HG02623 (cell line): Measurements from ENCODE around the gene SYCE3.

Source experiments
- ATAC-seq: cut with Tn5 transposase; IDR thresholded peaks from one replicate; pipeline ENCODE4 v1.9.1; 2021; ENCODE audit warnings: moderate library complexity; ENCODE audit not compliant: unreplicated experiment

SYCE3 gene

DNA sequence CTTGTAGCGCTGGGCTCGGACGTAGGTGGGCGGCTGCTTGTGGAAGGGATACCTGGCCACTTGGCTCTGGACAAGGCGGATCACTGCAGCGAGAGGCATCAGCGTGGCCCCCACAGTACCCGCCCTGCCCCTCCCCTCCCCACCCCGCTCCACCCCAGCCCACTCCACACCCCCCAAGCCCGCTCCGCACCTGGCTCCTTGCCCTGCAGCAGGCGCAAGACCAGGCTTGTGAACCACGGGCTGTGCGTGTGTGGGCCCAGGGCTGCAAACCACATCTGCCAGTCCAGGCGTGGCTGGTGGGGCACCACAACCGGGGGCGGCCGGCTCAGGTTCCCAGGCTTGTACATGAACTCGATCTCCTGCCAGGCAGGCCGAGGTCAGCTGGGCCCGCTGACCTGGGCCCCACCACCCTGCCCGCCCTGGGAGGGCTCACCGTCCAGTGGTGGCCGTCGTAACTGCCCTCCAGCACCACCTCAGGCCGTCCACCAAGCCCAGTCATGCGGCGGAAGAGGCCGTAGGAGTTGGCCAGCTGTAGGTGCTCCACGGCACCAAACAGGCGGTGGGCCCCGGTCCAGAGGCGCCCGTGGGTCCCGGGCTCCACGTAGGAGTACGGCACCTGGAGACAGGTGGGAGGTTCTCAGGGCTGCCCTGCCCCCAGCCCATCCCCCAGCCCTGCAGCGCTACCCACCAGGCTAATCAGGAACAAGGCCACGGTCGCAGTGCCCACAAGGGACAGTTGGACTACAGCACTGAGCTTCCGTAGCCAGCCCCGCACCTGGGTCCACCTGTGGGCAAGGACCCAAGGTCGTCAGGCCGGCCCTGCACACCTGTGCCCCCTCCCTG lies 58.1 kb downstream of the SYCE3 start:
- no peak for ATAC-seq

DNA sequence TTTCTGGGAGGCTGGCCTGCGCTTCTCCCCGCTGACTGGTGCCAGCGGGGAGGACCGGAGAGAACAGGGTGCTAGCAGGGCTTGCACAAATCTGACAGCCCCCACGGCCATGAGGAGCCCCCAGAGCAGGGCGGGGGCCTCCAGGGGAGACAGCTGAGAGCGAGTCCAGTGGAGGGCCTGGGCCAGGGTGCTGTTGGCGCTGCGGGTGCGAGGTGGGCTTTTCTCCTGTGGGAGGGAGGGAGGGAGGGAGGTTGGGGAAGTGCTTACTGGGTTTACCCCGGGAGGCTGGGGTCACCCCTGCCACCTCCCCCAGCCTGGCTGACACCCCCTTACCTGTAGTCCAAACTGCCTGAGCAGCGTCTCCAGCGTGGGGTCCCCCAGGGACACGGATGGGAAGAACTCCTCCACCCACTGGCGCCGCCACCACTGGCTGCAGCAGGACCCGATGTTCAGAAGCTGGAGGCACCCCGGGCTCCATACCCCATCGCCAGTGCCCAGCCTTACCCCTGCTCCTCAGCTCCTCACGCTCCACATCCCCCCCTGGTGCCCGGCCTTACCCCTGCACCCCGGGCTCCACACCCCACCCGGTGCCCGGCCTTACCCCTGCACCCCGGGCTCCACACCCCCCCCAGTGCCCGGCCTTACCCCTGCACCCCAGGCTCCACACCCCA lies 59.1 kb downstream of the SYCE3 start:
- no peak for ATAC-seq

DNA sequence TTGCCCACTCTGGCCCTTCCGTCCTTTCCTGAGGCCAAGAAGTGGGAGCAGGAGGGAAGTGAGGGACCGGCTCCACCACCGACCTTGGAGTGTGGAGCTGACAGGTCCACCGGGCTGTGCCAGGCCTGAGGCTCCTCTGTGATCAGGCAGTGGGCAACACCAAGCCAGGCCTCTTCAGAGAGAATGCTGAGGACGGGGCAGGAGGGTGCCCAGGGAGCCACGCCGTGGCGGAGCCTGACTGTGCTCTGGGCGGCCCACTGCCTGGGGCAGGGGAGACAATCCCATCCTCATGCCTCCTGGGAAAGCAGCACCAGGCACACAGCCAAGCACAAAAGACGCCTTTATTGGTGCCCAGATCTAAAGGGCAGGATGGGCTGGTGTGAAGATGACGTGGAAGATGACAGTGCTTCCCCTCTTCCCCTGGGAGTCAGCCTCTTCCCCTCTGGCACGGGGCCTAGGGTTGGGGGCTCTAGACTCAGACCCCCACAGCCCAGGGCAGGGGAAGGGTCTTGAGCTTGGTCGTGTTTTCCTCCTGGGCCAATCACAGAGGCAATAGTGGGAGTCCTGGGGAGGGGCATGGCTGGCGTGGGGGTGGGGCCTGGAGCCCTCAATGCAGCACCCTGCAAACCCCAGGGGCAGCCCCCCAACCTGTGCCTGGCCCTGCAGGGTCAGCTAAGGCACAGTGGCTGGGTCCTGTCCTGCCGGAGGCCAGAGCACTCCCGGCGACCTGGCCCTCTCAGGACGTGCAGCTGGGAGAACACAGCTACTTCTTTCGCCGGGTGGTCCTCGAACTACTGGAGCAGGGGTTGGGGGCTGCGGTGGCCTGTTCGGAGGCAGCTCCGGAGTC lies 59.9 kb downstream of the SYCE3 start:
- ATAC-seq: no peak

DNA sequence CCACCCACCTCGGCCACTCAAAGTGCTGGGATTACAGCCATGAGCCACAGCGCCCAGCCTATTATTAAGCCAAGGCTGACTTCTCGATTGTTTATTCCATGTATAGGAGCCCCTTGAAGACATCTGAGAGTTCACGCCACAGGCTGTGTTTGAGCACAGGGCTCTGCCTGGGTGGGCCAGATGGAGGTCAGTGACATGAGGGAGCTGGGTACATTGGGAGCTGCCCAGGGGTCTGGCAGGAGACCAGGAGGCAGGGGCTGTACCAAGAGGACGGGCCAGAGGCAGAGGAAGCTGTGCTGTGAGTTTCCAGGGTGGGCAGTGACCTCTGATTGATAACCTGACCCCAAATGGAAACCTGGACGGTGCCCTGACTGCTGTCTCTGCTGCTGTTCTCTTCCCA lies 60.6 kb downstream of the SYCE3 start:
- no peak for ATAC-seq
